SK-N-MC (cell line): Measurements from ENCODE around the gene ARHGAP22.

Source experiments
- EZH2 ChIP-seq: fragments of 200-600 bp; sonication (generic); IDR thresholded peaks from one replicate; pipeline ENCODE4 v1.6.1; 2017; ENCODE audit warnings: antibody characterized with exemption
- FOXP2 ChIP-seq: optimal IDR thresholded peaks from 2 replicates; pipeline ENCODE3; 2011; ENCODE audit warnings: mild to moderate bottlenecking, moderate library complexity; ENCODE audit not compliant: insufficient read depth; ENCODE audit errors: extremely low read length, control extremely low read depth
- POLR2AphosphoS5 ChIP-seq: IDR thresholded peaks from 2 replicates; pipeline ENCODE4 v1.6.1; 2012; ENCODE audit warnings: mild to moderate bottlenecking, low read depth, low read length, borderline replicate concordance

GRCh38 chr10:48590945-48591344, 13.9 kb downstream of the ARHGAP22 start:
- TF ChIP-seq FOXP2 (no peak), EZH2 (no peak), POLR2AphosphoS5 (no peak)
